Measurements from ENCODE around the gene CCNT1. TPM values are rescaled to one million over a fixed set of nuclear protein-coding genes. Genes with fewer than 3 reads are reported as not detected.

The CCNT1 gene
- total and polyA plus RNA-seq, 2 of the 13 experiments (the other 11 are each of a cell fraction or from before 2014, with no cell fraction given): 18.0 to 28.2 TPM

GRCh38 chr12:48716493-48717251 lies at the start of gene CCNT1 (continued):
- no peak for TF ChIP-seq ZNF30 (CRISPR knock-in tag; IDR thresholded peaks at IDR 0.05)
- TF ChIP-seq ZNF513 (CRISPR knock-in tag; conservative IDR thresholded peaks at IDR 0.05): no peak
- no peak for TF ChIP-seq ZNF530 (CRISPR knock-in tag; IDR thresholded peaks at IDR 0.05; ENCODE audit: low read depth)
- TF ChIP-seq MXD4 (CRISPR knock-in tag; IDR thresholded peaks at IDR 0.05): peak; percentile 70; the same call in 1 of the 2 replicates
- no peak for TF ChIP-seq CREB3 (CRISPR knock-in tag; IDR thresholded peaks at IDR 0.05)
- no peak; the same call in 1 of the 2 replicates for TF ChIP-seq ZNF329 (CRISPR knock-in tag; IDR thresholded peaks at IDR 0.05; ENCODE audit: low read depth)
- no peak for TF ChIP-seq ZNF441 (CRISPR knock-in tag; IDR thresholded peaks at IDR 0.05; ENCODE audit: borderline replicate concordance)
- TF ChIP-seq DNMT3B (CRISPR knock-in tag; conservative IDR thresholded peaks at IDR 0.05): peak; percentile 53; the same call in 1 of the 2 replicates
- TF ChIP-seq RARG (CRISPR knock-in tag; IDR thresholded peaks at IDR 0.05; ENCODE audit: low read depth): no peak
- TF ChIP-seq XBP1 (CRISPR knock-in tag; IDR thresholded peaks at IDR 0.05): no peak
- TF ChIP-seq GZF1 (CRISPR knock-in tag; IDR thresholded peaks at IDR 0.05): peak; percentile 75; the same call in 1 of the 2 replicates
- TF ChIP-seq IRX3 (CRISPR knock-in tag; IDR thresholded peaks at IDR 0.05; ENCODE audit: borderline replicate concordance, low read depth): peak; percentile 59; the same call in 1 of the 2 replicates
- TF ChIP-seq HOXA7 (CRISPR knock-in tag; IDR thresholded peaks at IDR 0.05): no peak
- TF ChIP-seq HMGXB4 (CRISPR knock-in tag; IDR thresholded peaks at IDR 0.05; ENCODE audit: borderline replicate concordance in 1 of 2, low read depth in 1 of 2): peak; percentile 67 to 87; a peak in 3 of 4 replicates
- TF ChIP-seq BCL6 (CRISPR knock-in tag; IDR thresholded peaks at IDR 0.05): peak; percentile 19; the same call in 1 of the 2 replicates
- no peak for TF ChIP-seq AKNA (CRISPR knock-in tag; IDR thresholded peaks at IDR 0.05; ENCODE audit: borderline replicate concordance)
- TF ChIP-seq ZNF691 (CRISPR knock-in tag; IDR thresholded peaks at IDR 0.05; ENCODE audit: borderline replicate concordance, low read depth): no peak; the same call in 1 of the 2 replicates
